Measurements from ENCODE around the gene CFAP46.

GRCh38 chr10:132846631-132847415 lies 95.5 kb downstream of the CFAP46 start:
- TF ChIP-seq, protein P1, sequence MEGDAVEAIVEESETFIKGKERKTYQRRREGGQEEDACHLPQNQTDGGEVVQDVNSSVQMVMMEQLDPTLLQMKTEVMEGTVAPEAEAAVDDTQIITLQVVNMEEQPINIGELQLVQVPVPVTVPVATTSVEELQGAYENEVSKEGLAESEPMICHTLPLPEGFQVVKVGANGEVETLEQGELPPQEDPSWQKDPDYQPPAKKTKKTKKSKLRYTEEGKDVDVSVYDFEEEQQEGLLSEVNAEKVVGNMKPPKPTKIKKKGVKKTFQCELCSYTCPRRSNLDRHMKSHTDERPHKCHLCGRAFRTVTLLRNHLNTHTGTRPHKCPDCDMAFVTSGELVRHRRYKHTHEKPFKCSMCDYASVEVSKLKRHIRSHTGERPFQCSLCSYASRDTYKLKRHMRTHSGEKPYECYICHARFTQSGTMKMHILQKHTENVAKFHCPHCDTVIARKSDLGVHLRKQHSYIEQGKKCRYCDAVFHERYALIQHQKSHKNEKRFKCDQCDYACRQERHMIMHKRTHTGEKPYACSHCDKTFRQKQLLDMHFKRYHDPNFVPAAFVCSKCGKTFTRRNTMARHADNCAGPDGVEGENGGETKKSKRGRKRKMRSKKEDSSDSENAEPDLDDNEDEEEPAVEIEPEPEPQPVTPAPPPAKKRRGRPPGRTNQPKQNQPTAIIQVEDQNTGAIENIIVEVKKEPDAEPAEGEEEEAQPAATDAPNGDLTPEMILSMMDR (IDR thresholded peaks at IDR 0.05) = no peak
- no peak for TF ChIP-seq POLR2A (IDR thresholded peaks at IDR 0.05)

All from Peyer's patch (tissue), 4 donors.